RPMI8226 (cell line): Measurements from ENCODE around the gene SMIM33.
A peak's percentile ranks its signal among the peaks of the same experiment; 100 is the strongest.
"Not testable (repeated sequence)": the region's sequence is repeated elsewhere in the genome, so short reads cannot be mapped to it uniquely, and the experiment has no call there.

Experiments used
- DNase-seq: peaks from one replicate; pipeline ENCODE4 v3.0.0-alpha.2; 2015

The SMIM33 gene

DNA sequence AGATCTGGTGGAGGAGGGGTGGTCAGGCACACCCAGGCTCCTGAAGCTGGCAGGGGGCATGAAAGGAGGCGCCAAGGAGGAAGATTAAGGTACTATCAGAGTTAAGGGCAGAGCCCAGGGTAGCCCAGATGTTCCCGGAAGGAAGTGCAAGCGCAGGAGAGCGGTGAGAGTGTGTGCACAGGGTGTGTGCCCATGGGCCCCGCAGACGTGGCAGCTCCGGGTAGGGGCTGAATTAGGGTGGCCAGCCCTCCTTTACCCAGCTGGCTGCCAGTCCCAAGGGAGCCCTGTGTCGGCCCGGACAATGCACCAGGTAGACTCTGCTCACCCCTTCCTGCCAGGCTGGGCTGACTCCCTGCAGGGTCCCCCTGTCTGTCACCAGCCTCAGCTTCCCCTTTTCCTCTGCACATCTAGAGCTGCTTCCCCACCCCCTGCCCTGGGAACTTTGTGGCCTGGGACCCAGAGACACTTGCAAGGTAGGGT, at the start of gene SMIM33:
Gene SMIM33 (plus strand): TSS at position 184 of the 480 bp plus-strand sequence. CDS start 118 bp downstream, at position 302.
- no peak for DNase-seq

DNA sequence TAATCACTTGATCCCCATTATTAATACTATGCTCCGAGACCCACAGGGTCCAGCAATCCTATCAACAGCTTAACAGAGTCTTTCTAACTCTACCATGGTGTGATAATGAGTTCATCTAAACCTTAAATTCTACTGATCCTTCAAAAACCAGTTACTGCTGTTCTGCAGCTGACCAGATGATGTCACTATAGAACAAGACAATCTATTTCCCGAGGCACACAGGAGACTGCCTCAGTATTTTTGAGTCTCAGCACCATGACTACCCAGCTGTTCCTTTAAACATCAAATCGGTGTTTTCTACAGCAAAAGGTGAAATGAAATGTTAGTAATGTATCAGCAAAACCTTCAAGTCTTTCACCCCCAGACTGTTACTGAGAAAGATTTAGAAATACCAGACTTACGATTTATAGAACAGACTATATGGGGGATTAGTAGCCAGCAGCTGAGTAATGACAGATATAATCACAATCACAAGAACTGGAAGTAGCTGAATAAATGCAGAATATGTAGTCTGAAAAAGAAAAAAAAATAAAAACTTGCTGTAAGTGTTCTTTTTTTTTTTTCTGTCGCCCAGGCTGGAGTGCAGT, 48.4 kb upstream of the SMIM33 start:
- DNase-seq = peak; percentile 75

GRCh38 chr5:139425497-139425896, 45.3 kb upstream of the SMIM33 start:
- no peak for DNase-seq

DNA sequence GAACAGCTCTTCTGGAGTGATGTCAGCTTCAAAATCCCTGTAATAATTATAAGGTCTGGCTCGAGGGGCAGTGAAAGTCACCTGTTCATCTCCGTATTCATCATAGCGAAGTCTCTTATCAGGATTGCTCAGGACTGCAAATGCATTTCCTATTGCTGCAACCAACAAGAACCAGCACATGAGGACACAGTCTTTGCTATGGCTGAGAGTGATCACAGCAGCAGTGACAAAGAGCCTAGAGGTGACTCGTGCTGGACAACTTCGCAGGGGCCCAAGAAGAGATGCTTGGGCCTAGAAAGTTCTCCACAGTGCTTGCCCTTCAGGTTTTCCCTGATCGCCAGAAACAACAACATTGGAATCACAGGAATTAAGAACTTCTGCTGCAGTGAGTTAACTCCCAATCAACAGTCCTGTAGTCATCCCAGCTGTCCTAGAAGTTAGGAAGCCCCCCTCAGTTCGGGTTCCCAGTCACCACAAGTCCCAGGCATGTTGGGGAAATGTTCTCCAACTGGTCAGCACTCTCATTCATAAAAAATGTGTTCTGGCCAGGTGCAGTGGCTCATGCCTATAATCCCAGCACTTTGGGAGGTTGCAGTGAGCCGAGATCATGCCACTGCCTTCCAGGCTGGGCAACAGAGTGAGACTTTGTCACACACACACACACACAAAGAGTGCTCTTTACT, 44.5 kb upstream of the SMIM33 start:
- DNase-seq = no peak

DNA sequence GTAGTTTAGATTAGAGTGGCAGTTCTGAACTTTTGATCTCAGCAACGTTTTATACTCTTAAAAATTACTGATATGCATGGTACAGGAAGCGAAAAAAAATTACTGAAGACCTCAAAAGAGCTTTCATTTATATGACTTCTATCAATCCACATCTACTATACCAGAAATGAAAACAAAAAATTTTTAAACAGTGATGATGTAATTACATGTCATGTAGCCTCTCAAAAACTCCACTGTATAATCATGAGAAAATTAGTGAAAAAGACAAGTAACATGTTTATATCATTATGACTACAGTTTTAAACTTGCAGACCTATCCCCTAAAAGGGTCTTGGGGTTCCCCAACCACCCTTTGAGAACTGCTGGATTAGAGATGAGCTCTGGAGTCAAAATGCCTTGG, 40.8 kb upstream of the SMIM33 start:
- no peak for DNase-seq

DNA sequence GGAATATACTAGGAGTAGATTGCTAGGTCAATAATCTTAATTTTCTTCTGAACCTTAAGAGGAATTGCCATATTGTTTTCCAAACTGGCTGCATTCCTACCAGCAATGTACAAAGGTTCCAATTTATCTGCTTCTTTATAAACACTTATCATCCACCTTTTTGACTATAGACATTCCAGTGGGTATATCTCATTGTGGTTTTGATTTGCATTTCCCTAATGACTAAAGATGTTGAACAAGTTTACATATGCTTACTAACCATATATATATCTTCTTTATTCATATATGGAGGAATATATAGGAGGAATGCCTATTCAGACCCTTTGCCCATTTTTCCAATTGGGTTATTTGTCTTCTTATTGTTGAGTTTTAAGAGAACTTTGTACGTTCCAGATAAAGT, 39.1 kb upstream of the SMIM33 start:
- DNase-seq = no peak

- no peak for DNase-seq
Measured at GRCh38 chr5:139435676-139436075, 35.1 kb upstream of the SMIM33 start.

DNA sequence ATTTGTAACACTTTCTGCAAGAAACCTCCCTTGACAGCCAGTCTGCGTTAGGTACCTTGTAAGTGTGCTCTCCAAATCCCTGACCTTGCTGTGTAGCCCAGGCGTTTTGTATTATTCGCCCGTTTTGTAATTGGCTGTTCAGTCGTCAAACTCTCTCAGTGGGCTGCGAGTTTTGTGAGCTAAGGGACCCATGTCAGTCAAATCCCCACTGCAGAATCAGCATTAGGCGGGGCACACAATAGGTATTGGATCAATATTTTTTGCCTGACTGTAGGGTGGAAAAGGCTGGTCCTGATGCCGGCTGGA, 32.1 kb upstream of the SMIM33 start:
- no peak for DNase-seq

DNA sequence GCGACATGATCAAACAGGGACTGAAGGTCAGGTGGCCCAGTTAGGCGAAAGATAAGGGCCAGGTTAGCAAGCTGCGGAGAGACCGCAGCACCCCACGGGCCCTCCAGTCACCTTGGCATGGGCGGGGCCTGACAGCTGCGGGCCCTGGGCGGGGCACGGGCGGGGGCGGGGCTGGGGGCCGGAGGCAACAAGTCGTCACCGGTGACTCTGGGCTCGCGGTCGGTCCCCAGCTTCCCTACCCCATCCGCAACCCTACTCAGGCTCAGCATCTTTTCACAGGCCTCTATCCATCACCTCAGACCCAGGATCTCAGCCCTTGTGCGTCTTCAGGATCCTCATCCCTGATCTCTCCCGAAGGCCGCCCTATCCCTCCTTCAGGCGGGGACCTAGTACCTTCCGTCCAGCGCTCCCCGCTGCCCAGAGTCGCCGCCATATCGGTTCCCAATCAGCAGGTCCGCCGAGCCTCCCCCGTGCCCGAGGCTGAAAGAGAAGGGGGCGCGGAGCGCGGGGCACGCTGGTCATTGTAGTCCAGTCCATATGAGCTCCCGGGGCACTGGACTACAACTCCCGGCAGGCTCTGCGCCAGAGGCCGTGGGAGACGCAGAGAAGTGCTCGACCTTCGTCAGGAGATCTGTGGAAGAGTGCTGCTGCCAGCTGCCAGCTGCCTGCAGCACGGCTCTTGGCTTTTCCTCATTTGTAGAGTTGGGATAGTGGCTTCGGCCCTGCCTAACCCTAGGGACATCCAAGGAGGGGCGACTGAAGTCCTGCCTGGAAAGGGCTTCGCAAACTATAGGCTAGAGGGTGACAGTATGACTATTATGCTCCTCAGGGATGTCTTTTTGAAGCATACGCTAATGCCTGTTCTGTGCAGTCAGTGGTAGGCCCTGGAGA, 31.5 kb upstream of the SMIM33 start, which contains the start of gene DNAJC18:
Gene DNAJC18 (minus strand): TSS at position 513 of the 891 bp plus-strand sequence. CDS start 80 bp downstream, at position 433.
- peak; percentile 90 for DNase-seq

DNA sequence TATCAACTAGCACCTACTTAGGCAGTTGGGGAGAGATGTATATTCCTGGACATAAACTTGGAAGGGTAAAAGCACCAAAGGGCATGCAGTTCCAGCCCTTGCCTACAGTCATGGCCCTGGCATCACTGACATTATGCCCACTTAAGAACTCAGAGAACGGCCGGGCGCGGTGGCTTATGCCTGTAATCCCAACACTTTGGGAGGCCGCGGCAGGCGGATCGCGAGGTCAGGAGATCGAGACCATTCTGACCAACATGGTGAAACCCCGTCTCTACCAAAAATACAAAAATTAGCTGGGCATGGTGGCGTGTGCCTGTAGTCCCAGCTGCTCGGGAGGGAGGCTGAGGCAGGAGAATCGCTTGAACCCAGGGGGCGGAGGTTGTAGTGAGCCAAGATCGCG, 30.4 kb upstream of the SMIM33 start:
- DNase-seq = not testable (repeated sequence)

- no peak for DNase-seq
Measured at GRCh38 chr5:139443831-139444453, 26.9 kb upstream of the SMIM33 start.

GRCh38 chr5:139445325-139446170, 25.3 kb upstream of the SMIM33 start:
- DNase-seq = no peak

DNA sequence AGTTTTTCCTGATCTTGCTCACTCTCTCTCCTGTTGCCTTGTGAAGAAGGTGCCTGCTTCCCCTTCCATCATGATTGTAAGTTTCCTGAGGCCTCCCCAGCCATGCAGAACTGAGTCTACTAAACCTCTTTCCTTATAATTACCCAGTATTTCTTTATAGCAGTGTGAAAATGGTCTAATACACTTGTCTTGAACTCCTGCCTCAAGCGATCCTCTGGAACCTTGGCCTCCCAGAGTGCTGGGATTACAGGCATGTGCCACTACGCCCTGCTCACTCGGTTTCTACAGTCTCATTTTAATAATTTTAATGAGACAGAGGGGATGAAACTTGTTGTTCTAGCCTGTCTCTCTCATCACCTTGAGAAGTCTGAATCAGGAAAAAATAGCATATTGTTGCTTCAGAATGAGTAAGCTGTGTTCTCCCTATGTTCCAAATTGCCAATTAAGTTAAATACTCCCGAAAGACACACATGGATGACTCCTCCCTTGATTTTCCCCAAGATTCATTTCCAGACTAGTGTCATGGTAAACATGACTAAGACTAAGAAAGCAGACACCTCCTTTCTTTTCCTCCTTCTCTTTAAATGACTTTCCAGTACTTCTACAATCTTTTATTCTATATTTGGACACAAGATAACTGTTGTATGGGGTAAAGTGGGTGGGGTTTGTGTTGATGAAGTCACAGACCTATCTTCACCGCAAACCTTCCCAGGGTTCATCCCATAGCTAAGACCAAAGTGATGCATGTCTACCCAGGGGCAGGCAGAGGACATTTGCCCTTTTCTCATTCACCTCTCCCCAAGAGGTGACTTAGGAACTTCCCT, 23.6 kb upstream of the SMIM33 start:
- no peak for DNase-seq

- no peak for DNase-seq
Measured at GRCh38 chr5:139451176-139451575, 19.6 kb upstream of the SMIM33 start.

GRCh38 chr5:139451878-139452660, 18.7 kb upstream of the SMIM33 start:
- DNase-seq = no peak

- DNase-seq = no peak
Measured at GRCh38 chr5:139453683-139454567, 16.9 kb upstream of the SMIM33 start.

GRCh38 chr5:139454568-139455290, 16.1 kb upstream of the SMIM33 start:
- no peak for DNase-seq

GRCh38 chr5:139456776-139457175, 14.0 kb upstream of the SMIM33 start:
- DNase-seq = no peak

- DNase-seq = no peak
Measured at GRCh38 chr5:139457241-139457640, 13.6 kb upstream of the SMIM33 start.
